KMS-11 (cell line): ENCODE data around the gene DLG1.

ENCODE experiments used
- H2AFZ ChIP-seq: fragments of 200-600 bp; sonication (generic); 2 replicates; pipeline ENCODE4 v1.6.1; 2016; ENCODE audit warnings: antibody characterized with exemption, mixed run types, low read depth
- H3K27ac ChIP-seq: fragments of 200-600 bp; sonication (generic); 2 replicates; pipeline ENCODE4 v1.6.1; 2016; ENCODE audit warnings: mild to moderate bottlenecking, mixed run types
- H3K27me3 ChIP-seq: fragments of 200-600 bp; sonication (generic); 2 replicates; pipeline ENCODE4 v1.6.1; 2017; ENCODE audit warnings: mild to moderate bottlenecking, low read depth, mixed run types, moderate library complexity; ENCODE audit not compliant: insufficient read depth
- H3K36me3 ChIP-seq: fragments of 200-600 bp; sonication (generic); 2 replicates; pipeline ENCODE4 v1.6.1; 2017; ENCODE audit warnings: mild to moderate bottlenecking, mixed run types; ENCODE audit not compliant: insufficient read depth
- H3K4me1 ChIP-seq: fragments of 200-600 bp; sonication (generic); 2 replicates; pipeline ENCODE4 v1.6.1; 2016; ENCODE audit warnings: mild to moderate bottlenecking, low read depth, mixed run types; ENCODE audit not compliant: poor library complexity, severe bottlenecking
- H3K4me2 ChIP-seq: fragments of 200-600 bp; sonication (generic); 2 replicates; pipeline ENCODE4 v1.7.0; 2016; ENCODE audit warnings: mild to moderate bottlenecking, mixed run types
- H3K4me3 ChIP-seq: fragments of 200-600 bp; sonication (generic); IDR thresholded peaks from 2 replicates; pipeline ENCODE4 v1.6.1; 2017; ENCODE audit warnings: low read depth, low read length, mixed read lengths; ENCODE audit not compliant: insufficient read depth
- H3K79me2 ChIP-seq: fragments of 200-600 bp; sonication (generic); 2 replicates; pipeline ENCODE4 v1.6.1; 2016; ENCODE audit warnings: low read depth, mixed run types; ENCODE audit not compliant: insufficient read depth
- H3K9ac ChIP-seq: fragments of 200-600 bp; sonication (generic); 2 replicates; pipeline ENCODE4 v1.6.1; 2016; ENCODE audit warnings: mild to moderate bottlenecking, mixed run types
- H4K20me1 ChIP-seq: fragments of 200-600 bp; sonication (generic); 2 replicates; pipeline ENCODE4 v1.6.1; 2016; ENCODE audit warnings: mild to moderate bottlenecking, mixed run types; ENCODE audit not compliant: insufficient read depth
- TF ChIP-seq, protein P1 (sequence below): fragments of 200-600 bp; sonication (generic); conservative IDR thresholded peaks from 2 replicates; pipeline ENCODE4 v1.6.1; 2017; ENCODE audit warnings: low read depth, mild to moderate bottlenecking, antibody characterized with exemption, low read length, moderate library complexity, mixed read lengths

DLG1 gene

DNA sequence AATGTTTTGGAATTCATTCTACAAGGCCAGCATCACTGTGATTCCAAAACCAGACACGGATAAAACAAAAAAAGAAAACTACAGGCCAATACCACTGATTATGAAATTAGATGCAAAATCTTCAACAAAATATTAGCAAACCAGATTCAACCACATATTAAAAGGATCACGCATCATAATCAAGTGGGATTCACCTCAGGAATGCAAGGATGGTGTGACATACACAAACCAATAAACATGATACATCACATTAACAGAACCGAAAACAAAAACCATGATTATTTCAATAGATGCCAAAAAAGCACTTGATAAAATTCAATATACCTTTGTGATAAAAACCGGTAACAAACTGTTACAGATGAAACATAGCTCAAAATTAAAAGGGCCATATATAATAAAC lies 48.9 kb downstream of the DLG1 start:
- no peak overlapping the region for H3K4me2 ChIP-seq
- no peak overlapping the region for H2AFZ ChIP-seq
- no peak overlapping the region for H3K4me3 ChIP-seq
- H3K36me3 ChIP-seq: no peaks in the 10 kb centered on the region
- H3K27ac ChIP-seq: no peak overlapping the region
- TF ChIP-seq, protein P1, sequence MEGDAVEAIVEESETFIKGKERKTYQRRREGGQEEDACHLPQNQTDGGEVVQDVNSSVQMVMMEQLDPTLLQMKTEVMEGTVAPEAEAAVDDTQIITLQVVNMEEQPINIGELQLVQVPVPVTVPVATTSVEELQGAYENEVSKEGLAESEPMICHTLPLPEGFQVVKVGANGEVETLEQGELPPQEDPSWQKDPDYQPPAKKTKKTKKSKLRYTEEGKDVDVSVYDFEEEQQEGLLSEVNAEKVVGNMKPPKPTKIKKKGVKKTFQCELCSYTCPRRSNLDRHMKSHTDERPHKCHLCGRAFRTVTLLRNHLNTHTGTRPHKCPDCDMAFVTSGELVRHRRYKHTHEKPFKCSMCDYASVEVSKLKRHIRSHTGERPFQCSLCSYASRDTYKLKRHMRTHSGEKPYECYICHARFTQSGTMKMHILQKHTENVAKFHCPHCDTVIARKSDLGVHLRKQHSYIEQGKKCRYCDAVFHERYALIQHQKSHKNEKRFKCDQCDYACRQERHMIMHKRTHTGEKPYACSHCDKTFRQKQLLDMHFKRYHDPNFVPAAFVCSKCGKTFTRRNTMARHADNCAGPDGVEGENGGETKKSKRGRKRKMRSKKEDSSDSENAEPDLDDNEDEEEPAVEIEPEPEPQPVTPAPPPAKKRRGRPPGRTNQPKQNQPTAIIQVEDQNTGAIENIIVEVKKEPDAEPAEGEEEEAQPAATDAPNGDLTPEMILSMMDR: no peak
- peaks cover 39% of the 10 kb centered on the region; the same call in 1 of the 2 replicates for H3K79me2 ChIP-seq
- no peak overlapping the region for H3K9ac ChIP-seq
- H3K27me3 ChIP-seq: no peaks in the 10 kb centered on the region
- H3K4me1 ChIP-seq: no peaks in the 10 kb centered on the region
- no peaks in the 10 kb centered on the region for H4K20me1 ChIP-seq

DNA sequence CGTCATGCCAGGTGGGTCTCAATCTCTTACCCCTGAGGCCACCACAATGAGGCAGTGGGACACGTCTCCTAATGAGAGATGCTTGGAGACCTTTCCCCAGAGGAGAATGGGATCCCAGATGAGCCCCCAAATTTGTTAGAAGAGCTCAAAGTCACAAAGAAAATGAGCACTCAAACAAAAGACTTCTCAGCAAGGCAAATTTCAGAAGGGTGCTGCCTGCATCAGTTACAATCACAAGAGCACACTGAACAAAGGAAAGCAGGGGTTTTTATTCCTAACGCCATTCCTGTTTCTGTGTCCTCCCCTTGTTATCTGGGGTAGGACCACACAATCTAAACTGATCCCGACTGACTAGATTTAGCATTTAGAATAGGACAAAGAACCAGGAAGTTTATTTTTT lies 50.1 kb downstream of the DLG1 start:
- Histone ChIP-seq H2AFZ (no peak overlapping the region), H3K27ac (no peak overlapping the region), H3K79me2 (peaks cover 32% of the 10 kb centered on the region; the same call in 1 of the 2 replicates), H3K4me1 (no peaks in the 10 kb centered on the region), H3K36me3 (no peaks in the 10 kb centered on the region), H3K9ac (no peak overlapping the region), H4K20me1 (no peaks in the 10 kb centered on the region), H3K27me3 (no peaks in the 10 kb centered on the region), H3K4me3 (no peak overlapping the region), H3K4me2 (no peak overlapping the region)
- TF ChIP-seq, protein P1: no peak

DNA sequence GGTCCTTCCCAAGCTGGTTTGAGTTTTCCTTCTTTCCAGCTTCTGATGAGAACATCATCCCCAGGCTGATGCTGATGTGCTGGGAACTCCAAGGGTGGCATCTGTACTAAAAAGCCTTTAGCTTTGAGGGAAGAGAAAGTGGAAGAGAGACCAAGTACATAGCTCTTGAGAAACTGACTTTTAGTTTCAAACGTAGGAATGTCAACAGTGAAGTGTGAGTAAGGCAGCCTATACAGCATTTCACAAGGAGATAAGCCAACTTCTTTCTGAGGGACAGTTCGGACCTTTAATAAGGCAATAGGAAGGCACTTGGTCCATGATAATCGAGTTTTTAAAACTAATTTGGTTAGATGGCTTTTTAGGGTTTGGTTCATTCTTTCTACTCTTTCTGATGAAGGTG lies 53.7 kb downstream of the DLG1 start:
- TF ChIP-seq, protein P1: no peak
- Histone ChIP-seq H3K79me2 (peaks cover 38% of the 10 kb centered on the region; the same call in 1 of the 2 replicates), H3K4me3 (no peak overlapping the region), H3K4me2 (no peak overlapping the region), H3K27ac (no peak overlapping the region), H2AFZ (no peak overlapping the region), H4K20me1 (no peaks in the 10 kb centered on the region), H3K4me1 (no peaks in the 10 kb centered on the region), H3K27me3 (no peaks in the 10 kb centered on the region), H3K36me3 (no peaks in the 10 kb centered on the region), H3K9ac (no peak overlapping the region)

DNA sequence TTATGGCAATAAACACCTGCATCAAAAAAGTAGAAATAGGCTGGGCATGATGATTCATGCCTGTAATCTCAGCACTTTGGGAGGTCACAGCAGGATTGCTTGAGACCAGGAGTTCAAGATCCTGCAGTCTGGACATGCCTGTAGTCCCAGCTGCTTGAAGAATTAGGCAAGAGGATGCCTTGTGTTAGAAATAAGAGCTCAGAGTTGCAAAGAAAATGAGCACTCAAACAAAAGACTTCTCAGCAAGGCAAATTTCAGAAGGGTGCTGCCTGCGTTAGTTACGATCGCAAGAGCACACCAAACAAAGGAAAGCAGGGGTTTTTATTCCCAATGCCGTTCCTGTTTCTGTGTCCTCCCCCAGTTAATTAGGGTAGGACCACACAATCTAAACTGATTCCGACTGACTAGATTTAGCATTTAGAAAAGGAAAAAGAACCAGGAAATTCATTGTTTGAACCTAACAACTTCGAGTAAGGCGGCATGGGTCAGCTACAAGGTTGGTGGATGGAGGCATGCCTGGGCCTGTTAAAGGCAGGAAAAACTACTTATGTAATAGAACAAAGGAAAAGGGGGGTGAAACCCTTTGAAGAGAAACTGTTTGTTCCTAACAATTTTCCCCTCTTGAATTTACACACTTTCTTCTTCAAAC lies 55.5 kb downstream of the DLG1 start:
- Histone ChIP-seq H3K79me2 (peaks cover 44% of the 10 kb centered on the region; the same call in 1 of the 2 replicates), H3K36me3 (no peaks in the 10 kb centered on the region)

More for the DNA sequence above, 55.5 kb downstream of the DLG1 start:
- H4K20me1 ChIP-seq: no peaks in the 10 kb centered on the region
- no peak overlapping the region for H3K27ac ChIP-seq
- H3K4me2 ChIP-seq: no peak overlapping the region
- no peaks in the 10 kb centered on the region for H3K27me3 ChIP-seq
- H2AFZ ChIP-seq: no peak overlapping the region
- TF ChIP-seq, protein P1: no peak
- peaks cover 15% of the 10 kb centered on the region for H3K4me1 ChIP-seq
- no peak overlapping the region for H3K9ac ChIP-seq
- H3K4me3 ChIP-seq: no peak overlapping the region
